ENCODE data around the gene ARAP1.
A peak's percentile ranks its signal among the peaks of the same experiment; 100 is the strongest.

The ARAP1 gene

DNA sequence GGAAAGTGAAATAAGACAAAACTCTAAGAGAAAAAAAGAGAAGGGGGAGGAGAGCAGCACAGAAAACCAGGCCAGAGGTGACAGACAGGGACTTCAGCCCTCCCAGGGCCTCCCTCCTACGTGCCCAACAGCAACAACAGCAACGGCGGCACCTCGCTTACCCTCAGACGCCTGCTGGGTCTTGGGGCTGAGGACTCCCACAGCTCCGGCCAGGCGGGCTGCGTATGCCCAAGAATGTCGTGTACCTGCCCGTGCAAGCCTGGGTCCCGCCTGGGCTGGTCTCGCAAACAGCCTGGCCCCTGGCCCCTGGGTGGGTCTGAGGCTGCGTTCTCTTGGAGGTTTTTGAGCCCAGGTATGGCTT is 30.5 kb downstream of the ARAP1 start:
- peak; percentile 52 for DNase-seq

DNA sequence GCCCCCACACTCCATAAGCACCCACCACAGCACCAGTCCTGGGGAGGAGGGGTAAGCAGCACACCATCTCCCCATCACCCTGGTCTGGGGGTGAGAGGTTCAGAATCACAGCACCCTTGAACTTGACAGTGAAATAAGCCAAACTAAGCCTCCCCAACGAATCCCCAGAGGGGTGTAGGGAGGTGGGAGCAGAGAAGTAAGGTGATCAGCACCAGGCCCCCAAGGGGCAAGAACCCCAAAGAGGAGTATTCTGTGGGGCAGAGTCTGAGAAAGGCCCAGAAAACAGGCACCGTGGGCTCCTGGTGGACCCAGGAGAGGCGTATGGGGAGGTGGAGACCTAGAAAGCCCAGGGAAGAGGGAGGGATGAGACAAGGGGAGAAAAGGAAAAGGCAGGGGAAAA is 30.9 kb downstream of the ARAP1 start:
- no peak for DNase-seq

DNA sequence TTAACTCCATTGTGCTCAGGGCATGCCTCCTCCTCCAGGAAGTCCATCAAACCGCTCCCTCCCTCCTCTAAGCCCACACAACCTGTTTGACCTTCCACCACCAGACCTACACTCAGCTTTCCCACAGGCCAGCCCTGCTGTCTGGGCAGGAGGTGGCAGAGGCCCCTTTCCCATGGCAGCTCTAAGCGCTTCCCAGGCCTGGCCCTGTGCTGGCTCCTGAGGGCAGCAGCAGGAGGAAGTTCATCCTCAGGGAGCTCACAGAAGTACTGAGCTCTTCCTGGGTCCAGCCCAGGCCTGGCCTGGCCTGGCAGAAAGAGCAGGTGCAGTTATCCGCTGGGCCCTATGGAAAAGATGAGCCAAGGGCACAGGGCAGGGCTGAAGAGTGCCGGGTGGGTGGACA is 31.4 kb downstream of the ARAP1 start:
- no peak for DNase-seq

DNA sequence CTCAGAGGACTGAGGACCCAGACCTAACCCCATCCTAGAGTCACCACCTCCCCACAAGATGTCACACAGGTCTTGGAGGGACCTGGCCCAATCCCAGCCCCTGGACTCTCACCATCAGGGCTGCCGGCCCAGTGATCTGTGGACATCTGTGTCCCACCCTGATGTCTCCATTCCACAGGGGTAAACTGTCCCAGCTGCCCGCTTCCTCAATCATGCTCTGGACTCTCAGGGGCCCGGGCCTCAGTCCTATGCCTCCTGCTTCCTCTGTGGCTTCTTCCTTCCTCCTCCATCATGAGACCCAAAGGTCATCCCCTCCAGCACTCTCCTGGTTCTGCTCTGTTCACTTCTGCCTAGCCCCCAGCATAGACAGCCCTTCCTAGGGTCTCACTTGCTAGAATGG is 32.2 kb downstream of the ARAP1 start:
- DNase-seq, result no peak

DNA sequence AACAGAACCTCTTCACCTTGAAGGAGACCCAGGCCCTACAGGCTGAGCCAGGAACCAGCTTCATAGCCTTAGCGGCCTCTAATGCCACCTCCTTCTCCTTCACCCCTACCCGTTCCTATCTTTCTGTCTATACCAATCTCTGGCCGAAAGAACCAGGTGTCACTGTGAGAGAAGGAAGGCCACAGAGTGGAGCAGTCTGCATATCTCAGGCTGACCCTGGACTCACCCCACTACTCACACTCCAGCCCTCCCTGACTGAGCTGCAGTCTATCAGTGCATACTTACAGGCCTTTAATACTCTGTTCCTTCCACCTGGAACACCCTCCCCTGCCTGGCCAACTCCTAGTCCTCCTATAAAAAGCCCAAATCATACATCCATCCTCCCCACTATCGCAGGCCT is 32.7 kb downstream of the ARAP1 start:
- no peak for DNase-seq

DNA sequence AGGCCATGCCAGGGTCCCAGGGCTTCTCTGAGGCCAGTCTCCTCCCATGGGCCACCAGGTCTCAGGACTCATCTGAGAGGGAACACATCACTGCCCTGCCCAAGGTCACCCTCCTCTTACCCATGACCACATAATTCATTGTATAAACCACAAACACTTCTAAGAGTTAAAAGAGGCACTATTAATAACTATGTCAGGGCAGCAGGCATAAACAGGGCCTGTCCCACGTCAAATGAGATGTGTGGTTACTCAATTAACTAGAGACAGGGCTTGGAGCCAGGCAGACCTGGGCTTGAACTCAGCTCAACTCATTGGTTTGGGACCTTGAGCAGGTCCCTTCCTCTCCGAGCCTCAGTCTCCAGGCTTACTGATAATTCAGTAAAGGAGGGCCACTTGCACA is 33.1 kb downstream of the ARAP1 start:
- DNase-seq, result peak; percentile 37

DNA sequence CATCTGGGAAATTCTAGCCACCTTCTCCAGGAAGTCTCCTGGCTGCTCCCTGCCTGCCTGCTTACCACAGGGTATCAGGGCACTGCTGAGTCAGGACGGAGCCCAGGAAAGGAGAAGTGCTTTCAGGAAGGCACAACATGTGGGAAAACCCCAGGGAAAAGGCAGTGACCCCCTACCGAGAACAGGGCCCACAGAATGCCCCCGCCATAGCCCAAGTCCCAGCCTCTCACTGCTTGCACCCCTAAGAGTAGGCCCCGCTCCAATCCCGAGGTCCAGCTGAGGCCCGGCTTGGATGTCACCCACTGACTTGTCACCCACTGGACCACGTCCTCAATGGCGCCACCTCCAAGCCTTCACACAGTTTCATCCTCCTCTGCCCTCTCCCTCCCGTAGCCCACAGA is 34.1 kb downstream of the ARAP1 start:
- no peak for DNase-seq

DNA sequence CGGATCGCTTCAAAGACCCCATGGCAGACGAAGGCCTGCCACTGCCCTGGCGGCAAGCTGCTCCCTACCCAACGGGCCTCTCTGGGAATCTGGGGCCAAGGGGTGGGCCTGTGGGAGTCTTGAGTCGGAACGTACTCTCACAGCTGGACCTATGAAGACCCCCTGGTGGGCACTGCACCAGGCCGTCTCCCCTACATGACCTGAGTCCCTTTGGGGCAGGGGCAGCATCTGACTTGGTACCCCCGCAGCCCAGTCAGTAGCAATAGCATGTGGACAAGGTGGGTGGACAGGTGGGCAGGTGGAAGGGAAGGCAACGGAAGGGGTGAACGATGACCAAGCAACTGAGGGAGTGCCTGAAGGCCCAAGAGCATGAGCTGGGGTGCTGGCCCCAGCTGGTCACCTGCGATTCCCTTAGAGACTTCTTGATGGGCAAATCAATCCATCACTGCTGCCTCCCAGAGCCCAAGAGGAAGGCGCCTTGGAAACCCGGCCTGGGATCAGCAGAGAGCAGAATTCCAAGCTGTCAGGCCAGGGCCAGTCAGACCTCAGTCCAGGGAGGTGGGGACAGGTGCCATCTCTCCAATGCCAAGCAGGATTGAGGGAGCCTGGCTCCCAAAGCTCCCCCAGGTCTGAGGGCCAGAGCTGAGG is 35.3 kb downstream of the ARAP1 start:
- DNase-seq, result no peak

DNA sequence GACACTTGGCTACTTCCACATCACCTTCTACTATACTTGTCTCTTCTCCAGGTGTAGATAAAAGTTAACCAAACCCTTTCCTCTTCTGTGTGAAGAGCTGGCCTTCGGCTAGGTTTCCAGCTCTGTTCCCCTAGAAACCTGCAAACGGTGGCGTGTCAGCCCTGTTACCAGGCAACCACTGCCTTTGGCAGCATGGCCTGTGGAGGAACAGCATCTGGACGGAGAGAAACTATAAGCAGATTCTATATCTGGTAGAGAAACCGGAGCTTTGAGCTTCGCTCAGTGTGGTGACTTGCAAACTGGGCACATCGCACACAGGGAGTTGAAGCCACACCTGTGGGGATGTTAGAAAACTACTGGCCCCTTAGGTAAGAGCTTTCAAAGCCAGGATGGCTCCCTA is 35.9 kb downstream of the ARAP1 start:
- no peak for DNase-seq

DNA sequence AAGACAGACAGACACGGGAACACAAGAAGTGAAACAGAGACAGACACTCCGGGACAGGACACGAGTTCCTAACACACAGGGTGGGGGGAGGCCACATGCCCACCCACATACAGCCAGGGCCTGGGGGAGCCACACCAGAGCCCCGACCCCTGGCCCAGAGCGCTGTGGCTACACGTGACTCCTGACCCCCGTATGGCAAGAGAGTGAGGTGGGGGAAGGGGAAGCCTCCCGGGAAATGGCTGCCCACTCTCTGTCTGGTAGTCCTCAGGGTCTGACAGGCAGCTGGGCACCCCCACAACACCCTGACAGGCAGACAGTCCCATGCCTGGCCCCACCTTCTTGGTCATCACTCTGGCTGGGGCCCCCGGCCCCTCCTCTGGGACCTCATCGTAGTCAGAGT is 39.4 kb downstream of the ARAP1 start:
- no peak for DNase-seq

DNA sequence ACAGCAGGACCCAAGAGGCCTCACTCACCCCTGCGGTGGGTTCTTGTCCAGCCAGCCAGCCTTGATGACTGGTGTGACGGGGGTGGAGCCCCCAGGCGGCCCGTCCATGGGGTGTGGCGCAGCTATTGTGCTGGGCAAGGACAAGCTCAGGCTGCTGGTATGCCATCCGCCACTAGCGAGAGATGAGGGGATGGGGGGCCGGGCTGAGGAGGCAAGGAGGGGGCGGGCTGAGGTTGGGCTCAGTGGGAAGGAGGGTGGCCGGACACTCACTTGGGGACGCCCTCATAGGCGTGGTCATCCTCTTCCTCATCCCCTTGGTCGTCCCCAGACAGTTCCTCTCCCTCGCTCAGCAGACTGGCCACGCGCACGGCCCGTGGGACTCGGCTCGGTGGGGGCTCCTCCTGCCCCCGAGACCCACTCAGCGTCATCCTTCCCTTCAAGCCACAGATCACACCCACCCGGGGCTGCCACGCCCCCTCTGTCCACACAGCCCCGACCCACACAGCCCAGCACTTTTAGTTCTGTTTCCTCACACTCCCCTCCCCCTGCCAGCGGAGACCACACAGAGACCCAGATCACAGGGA is 39.9 kb downstream of the ARAP1 start:
- no peak for DNase-seq

DNA sequence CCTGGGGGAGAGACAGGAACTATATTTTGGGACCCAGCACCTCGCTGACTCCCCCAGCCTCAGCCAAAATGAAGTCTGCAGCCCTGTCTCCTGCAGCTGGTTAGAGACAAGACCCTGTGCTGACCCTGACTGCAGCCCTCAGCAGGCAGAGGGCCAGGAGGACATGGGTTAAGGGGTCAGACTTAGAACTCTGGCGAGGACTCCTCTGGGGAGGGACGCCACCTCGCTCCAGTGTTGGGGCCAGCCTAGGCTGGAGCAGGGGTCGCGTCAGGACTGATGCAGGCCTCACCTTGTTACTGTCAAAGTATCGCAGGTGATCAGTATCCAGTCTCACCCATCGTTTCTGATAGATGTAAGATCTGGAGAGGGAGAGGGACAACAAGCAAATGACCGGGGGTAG is 41.1 kb downstream of the ARAP1 start:
- no peak for DNase-seq

DNA sequence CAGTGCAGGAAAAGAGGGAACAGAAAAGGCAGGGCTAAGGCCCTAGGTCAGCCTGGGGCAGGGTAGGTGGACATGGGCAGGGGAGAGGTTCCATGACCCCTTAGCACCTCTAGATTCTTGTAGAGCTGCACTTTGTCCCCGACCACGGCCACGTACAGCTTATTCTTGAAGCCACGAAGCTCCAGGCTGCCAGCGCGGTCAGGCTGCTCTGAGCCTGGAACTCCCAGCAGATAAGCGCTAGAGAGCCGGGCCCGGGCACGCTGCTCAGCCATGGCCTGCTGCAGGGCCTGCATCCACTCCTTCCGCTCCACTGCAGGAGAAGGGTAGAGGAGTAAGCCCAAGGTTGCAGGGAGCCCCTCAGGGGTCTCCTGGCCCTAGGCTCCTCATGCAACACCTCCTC is 41.9 kb downstream of the ARAP1 start:
- no peak for DNase-seq

DNA sequence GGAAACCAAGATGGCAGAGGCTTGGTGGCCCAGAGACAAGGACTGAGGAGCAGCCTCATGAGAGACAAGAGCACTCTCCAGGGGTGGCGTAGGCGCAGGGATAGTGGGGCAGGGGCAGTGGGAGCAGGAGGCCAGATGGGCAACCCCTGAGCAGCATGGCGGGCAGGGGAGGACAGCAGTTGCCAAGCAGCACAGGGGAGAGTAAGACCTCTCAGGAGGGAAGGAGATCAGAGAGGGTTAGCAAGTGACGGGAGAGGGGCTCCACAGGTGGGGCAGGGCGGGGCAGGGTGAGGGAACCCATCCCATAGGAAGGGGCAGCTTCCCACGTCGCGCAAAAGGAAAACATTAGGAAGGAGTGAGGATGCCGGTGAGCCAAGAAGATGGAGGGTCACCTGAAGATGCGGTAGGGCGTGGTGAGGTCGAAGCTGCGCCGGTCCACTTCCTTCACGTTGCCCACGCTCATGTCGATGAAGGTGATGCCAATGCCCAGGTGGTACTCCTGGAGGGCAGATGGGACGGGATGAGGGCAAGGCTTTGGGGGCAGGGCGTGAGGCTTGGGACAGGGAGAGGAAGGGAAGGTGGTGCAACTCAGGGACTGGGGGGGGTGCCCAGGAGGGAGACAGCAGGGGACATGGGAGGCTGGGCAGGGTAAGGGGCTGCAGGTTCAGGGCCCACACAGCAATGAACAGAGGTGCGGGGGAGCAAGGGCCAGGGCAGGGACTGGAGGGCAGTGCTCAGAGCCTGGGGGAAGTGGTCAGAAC is 42.5 kb downstream of the ARAP1 start:
- no peak for DNase-seq

DNA sequence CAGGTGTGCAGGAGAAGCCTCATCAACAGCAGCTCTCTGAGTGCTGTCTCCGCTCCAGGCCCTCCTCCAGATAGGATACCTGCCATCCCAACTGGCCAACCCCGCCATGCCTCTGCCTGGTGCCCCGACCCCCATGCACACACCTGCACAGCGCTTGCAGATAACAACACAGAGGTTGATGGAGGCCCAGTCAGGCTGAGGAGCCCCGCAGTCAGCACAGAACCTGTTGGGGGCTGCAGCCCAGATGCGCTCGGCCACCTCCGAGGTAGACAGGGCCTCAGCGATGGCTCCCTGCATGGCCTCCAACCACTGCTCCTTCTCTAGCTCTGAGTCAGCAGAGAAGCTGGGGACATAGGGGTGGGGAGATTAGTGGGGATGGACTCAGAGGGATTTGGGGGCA is 45.2 kb downstream of the ARAP1 start:
- no peak for DNase-seq

DNA sequence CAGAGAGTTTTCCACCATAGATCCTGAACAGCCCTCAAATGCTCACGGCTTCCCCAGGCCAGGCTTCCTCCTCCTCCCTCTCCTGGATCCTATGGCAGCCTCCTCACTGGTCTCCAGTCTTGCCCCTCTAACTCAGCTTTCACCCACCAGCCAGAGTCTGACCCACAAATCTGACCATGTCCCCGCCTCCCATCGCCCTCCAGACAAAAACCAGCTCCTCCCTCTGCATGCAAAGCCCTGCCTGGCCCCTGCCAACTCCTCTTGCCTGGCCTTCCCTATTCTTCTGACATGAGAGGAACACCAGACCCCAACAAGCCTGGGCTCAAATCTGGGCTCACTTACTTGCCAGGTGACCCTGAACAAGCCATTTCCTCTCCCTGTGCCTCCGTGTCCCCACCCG is 45.6 kb downstream of the ARAP1 start:
- no peak for DNase-seq

DNA sequence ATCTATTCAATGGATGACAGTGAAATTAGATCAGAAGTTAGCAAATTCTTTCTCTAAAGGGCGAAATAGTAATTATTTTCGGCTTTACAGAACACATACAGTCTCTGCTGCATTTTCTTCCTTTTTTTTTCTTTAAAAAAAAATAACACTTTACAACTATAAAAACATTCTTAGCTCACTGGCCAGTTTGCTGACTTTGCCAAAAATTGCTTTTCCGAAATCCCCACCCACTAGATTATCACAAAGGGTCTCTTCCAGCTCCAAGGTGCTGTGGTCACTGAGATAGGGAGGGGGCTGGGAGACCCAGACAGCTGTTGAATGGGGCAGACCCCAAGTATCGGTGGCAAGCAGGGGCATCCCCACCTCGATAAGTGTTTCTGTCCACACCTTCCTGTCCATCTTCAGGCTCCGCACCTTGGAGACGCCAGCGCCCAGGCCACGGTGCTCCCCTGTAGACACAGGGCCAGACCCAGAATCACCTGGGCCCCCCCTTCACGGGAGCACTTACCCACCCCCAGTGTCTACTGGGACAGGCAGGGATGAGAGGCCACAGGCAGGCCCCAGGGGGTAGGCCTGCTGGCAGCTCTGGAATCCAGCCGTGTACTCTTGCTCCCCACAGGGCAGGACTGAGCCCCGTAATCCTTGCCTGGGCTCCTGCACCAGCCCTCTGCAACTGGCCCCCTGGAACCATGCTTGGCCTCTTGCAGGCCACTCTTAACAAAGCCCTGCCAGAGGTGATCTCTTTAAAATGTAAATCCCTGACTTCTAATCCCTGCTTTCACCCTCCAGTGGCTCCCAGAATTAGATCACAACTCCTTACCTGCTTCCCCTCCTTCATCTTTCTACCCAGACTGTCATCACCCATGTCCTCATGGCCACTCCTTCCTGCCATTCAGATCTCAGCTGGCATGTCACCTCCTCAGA is 46.5 kb downstream of the ARAP1 start:
- DNase-seq, result no peak

DNA sequence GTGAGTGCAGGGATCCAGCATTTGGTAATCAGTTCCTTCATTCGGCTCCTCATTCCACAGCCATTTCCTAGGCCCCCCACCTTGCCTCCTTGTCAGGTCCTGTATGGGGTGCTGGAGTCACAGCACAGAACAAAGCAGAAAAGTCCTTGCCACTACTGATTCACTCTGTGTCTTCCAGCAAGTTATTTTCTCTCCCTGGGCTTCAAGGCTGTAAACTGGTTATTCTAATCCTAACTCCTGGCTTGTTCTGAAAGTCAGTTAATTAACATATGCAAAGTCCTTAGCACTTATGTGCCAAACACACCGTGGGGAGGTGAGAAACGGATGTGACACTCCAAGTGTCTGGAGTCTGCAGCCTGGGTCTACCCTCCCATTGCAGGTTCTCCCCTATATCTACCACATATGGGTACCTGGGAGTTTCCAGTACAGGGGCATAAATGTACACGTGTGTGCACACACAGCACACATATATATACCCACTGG is 47.4 kb downstream of the ARAP1 start:
- no peak for DNase-seq

DNA sequence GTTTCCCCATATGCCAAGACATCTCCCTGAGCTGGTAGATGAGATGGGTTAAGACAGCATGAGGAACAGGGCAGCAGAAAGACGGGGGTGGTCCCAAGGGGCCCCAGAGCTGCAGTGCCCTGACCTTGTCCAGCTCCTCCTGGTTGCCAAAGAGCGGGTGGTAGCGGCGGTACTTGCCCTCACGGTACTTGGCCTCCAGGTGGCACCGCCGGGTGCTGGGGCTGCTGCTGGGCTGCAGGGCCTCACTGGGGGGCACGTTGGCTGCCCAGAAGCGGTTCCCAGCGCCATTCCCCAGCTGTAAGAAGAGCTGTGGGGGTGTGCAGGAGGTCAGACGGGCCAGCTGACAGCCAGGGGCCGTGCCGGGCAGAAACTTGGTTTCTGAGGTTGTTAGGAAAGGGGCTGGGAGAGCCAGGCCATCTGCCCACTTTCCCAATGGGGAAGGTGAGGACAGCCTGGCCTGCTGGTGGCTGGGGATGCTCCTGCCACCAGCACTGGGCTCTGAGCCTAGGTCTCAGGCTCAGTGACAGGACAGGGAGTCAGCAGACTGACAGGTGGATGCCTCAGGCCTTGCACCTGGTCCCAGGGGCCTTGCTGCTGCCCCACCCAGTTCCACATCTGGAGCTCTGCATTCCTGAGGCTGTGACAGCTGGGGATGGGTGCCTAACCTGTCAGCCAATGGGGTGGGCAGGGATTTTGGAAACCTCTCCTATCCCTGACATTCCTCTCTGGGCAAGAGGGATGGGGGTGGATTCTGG is 48.0 kb downstream of the ARAP1 start:
- no peak for DNase-seq

DNA sequence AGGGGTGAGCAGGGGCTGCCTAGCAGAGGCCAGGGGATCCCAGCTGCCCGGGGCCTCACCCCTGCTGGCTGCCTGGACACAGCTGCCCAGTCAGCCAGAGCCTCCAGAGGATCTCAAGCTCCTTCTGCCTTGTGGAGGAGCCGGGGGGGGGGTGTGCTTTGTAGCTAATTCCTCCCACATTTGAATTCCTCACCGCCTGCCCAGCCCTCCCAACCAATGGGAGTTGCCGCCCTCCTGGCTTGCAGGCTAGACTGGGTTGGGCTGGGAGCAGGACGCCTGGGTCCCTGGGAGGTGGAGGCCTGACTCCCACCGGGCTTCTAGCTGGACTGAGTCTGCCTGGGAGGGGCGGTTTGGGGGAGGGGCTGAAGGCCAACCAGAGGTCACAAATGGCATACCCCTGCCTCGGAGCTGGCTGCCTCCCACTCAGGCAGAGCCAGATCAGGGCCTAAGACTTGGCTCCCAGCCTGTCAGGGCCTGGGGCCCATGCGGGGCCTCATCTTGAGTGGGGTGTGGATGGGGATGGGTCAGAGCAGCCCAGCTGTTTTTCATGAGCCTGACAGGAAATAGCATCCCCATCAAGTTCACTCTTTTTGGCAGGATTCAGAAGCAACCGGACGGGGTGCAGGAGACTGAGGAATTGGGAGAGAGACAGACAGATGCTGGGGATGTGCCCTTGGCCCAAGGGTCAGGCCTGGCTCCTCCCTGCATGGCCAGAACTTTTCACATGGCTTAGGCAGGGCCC is 48.8 kb downstream of the ARAP1 start:
- no peak for DNase-seq

DNA sequence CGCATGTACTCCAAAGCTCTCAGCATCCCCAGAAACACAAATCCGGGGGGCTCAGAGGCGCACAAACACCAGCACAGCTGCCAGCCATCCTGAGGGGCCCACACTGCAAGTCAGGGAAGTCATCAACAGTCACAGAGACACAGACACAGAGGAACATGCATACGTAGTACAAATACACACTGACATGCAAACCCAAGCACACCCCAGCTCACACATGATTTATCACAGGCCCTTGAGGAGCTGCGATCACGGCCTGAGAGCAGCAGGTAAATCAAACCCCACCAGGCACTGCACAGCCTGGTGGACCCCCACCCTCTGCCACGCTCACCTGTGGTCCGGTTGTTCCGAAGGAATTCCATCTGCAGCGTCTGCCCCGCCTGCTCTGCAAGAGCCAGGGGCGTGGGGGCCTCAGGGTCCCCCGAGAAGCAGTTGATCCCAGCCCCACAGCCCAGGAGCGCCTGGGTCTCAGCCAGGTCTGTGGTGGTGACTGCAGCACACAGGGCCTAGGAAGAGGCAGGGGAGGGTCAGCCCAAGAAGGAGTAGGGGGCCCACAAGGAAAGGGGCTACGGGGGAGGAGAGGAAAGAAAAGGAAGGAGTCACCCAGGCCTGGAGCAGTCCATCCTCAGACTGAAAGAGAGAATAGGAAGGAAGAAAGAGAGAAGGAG is 49.5 kb downstream of the ARAP1 start:
- no peak for DNase-seq
